OCI-LY7 (cell line): Measurements from ENCODE around the gene STMP1.

Experiments used
- EZH2phosphoT487 ChIP-seq: fragments of 200-600 bp; sonication (generic); IDR thresholded peaks from 2 replicates; pipeline ENCODE4 v1.6.1; 2018; ENCODE audit warnings: low read depth, borderline replicate concordance, mild to moderate bottlenecking, mixed run types, antibody characterized with exemption, low read length, moderate library complexity, mixed read lengths
- TF ChIP-seq, protein P1 (sequence below): fragments of 200-600 bp; sonication (generic); conservative IDR thresholded peaks from 2 replicates; pipeline ENCODE4 v1.5.1; 2014; ENCODE audit warnings: mild to moderate bottlenecking, antibody characterized with exemption, low read length, moderate library complexity, mixed read lengths

- TF ChIP-seq, protein P1, sequence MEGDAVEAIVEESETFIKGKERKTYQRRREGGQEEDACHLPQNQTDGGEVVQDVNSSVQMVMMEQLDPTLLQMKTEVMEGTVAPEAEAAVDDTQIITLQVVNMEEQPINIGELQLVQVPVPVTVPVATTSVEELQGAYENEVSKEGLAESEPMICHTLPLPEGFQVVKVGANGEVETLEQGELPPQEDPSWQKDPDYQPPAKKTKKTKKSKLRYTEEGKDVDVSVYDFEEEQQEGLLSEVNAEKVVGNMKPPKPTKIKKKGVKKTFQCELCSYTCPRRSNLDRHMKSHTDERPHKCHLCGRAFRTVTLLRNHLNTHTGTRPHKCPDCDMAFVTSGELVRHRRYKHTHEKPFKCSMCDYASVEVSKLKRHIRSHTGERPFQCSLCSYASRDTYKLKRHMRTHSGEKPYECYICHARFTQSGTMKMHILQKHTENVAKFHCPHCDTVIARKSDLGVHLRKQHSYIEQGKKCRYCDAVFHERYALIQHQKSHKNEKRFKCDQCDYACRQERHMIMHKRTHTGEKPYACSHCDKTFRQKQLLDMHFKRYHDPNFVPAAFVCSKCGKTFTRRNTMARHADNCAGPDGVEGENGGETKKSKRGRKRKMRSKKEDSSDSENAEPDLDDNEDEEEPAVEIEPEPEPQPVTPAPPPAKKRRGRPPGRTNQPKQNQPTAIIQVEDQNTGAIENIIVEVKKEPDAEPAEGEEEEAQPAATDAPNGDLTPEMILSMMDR, result no peak
- no peak for TF ChIP-seq EZH2phosphoT487
Observed at GRCh38 chr7:135670179-135670578, 7.9 kb downstream of the STMP1 start.
